ENCODE measurements around the gene CLIP1.

DNA sequence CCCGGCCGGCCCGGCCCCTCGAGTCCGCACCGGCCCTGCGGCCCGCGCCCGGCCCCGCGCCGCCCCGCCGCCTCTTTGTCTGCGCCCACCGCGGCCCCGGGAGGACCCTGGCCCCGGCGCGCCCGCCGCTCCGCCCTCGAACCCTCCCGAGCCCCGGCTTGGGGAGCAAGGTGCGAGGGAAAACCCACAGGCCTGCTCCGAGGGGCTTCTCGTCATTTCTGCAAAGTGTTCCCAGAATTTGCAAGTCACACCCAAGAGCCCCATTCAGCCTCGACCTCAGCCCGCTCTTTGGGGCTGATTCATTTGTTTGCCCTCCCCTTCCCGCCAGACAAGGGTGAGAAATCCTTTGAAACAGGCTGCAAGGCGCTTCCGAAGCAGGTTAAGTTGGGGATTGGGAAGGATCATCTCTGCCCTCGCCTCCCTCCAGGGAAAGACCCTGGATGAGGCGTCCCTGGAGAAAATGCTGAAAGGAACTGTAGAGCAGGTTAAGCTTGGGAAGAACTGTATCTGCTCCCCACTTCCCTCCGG, 325 bp upstream of the CLIP1 start:
- TF ChIP-seq, protein P1, sequence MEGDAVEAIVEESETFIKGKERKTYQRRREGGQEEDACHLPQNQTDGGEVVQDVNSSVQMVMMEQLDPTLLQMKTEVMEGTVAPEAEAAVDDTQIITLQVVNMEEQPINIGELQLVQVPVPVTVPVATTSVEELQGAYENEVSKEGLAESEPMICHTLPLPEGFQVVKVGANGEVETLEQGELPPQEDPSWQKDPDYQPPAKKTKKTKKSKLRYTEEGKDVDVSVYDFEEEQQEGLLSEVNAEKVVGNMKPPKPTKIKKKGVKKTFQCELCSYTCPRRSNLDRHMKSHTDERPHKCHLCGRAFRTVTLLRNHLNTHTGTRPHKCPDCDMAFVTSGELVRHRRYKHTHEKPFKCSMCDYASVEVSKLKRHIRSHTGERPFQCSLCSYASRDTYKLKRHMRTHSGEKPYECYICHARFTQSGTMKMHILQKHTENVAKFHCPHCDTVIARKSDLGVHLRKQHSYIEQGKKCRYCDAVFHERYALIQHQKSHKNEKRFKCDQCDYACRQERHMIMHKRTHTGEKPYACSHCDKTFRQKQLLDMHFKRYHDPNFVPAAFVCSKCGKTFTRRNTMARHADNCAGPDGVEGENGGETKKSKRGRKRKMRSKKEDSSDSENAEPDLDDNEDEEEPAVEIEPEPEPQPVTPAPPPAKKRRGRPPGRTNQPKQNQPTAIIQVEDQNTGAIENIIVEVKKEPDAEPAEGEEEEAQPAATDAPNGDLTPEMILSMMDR (IDR thresholded peaks at IDR 0.05; ENCODE audit: low read depth, low read length) = no peak
- TF ChIP-seq EZH2phosphoT487 (IDR thresholded peaks at IDR 0.05; ENCODE audit: low read depth) = no peak
